IMR-90 (cell line): ENCODE results near the gene STX4. TPM values are rescaled to one million over a fixed set of nuclear protein-coding genes. Genes with fewer than 3 reads are reported as not detected.

Experiments used
- ATAC-seq: fragments of 200-7000 bp; cut with Tn5 transposase; 2 replicates; pipeline ENCODE4 v1.9.1; 2020; ENCODE audit warnings: low read depth, mild to moderate bottlenecking, moderate library complexity
- BruUV-seq: library from RNA; stranded (reverse); fragments of 400-500 nt; replicated peaks from 2 replicates; lab custom pipeline; 2021; lab: Mats Ljungman, UMichigan
- CTCF ChIA-PET: fragments of 300-600 bp; formaldehyde crosslinking; extraction: SDS; loops from one replicate; lab custom pipeline; 2021; ENCODE audit warnings: antibody characterized with exemption; lab: Yijun Ruan, JAX
- POLR2A ChIA-PET: fragments of 300-600 bp; sonication (Branson Sonifier 250); formaldehyde crosslinking; loops from one replicate; lab custom pipeline; 2022; ENCODE audit warnings: antibody characterized with exemption; ENCODE audit not compliant: unreplicated experiment; lab: Charles Lee
- DNase-seq: peaks from one replicate; pipeline ENCODE4 v3.0.0; 2013
- H2AFZ ChIP-seq: replicated peaks from 2 replicates; pipeline ENCODE3; 2013; ENCODE audit warnings: low read length, mild to moderate bottlenecking; ENCODE audit not compliant: poor library complexity
- H2AK5ac ChIP-seq: 2 replicates; pipeline ENCODE4 v1.6.1; 2013; ENCODE audit warnings: low read depth, low read length, inconsistent platforms
- H2AK9ac ChIP-seq: replicated peaks from 2 replicates; pipeline ENCODE3; 2013; ENCODE audit warnings: mild to moderate bottlenecking, low read depth, low read length, moderate library complexity; ENCODE audit not compliant: poor library complexity
- H2BK120ac ChIP-seq: 2 replicates; pipeline ENCODE4 v1.6.1; 2013; ENCODE audit warnings: low read depth, low read length, inconsistent platforms
- H2BK15ac ChIP-seq: 3 replicates; pipeline ENCODE4 v1.6.1; 2013; ENCODE audit warnings: low read depth, low read length, inconsistent platforms
- H2BK20ac ChIP-seq: 2 replicates; pipeline ENCODE4 v1.6.1; 2013; ENCODE audit warnings: low read depth, mild to moderate bottlenecking, inconsistent platforms, low read length, moderate library complexity
- H2BK5ac ChIP-seq: 2 replicates; pipeline ENCODE4 v1.6.1; 2013; ENCODE audit warnings: mild to moderate bottlenecking, low read depth, low read length, inconsistent platforms; ENCODE audit not compliant: poor library complexity, severe bottlenecking
- H3K14ac ChIP-seq: replicated peaks from 2 replicates; pipeline ENCODE4 v1.6.1; 2013; ENCODE audit warnings: low read depth, low read length, inconsistent platforms
- H3K18ac ChIP-seq: 2 replicates; pipeline ENCODE4 v1.6.1; 2013; ENCODE audit warnings: low read depth, low read length, control low read depth
- H3K23ac ChIP-seq: 2 replicates; pipeline ENCODE4 v1.6.1; 2013; ENCODE audit warnings: low read depth, low read length, inconsistent platforms
- H3K27ac ChIP-seq: 2 replicates; pipeline ENCODE4 v1.5.1; 2013; ENCODE audit warnings: mild to moderate bottlenecking, control low read depth, low read length; ENCODE audit not compliant: insufficient read depth
- H3K27me3 ChIP-seq: 2 replicates; pipeline ENCODE4 v1.6.1; 2013; ENCODE audit warnings: low read length; ENCODE audit not compliant: control insufficient read depth, insufficient read depth
- H3K36me3 ChIP-seq: 2 replicates; pipeline ENCODE4 v1.6.1; 2013; ENCODE audit warnings: low read length, mixed read lengths; ENCODE audit not compliant: control insufficient read depth, insufficient read depth
- H3K4ac ChIP-seq: 2 replicates; pipeline ENCODE4 v1.6.1; 2013; ENCODE audit warnings: low read depth, low read length, inconsistent platforms
- H3K4me1 ChIP-seq: 2 replicates; pipeline ENCODE4 v1.6.1; 2013; ENCODE audit warnings: low read length, mixed read lengths; ENCODE audit not compliant: control insufficient read depth, insufficient read depth
- H3K4me2 ChIP-seq: 2 replicates; pipeline ENCODE4 v1.6.1; 2013; ENCODE audit warnings: low read depth, mild to moderate bottlenecking, control low read depth, low read length, moderate library complexity
- H3K4me3 ChIP-seq: 2 replicates; pipeline ENCODE4 v1.5.1; 2013; ENCODE audit warnings: low read depth, mild to moderate bottlenecking, control low read depth, low read length, moderate library complexity; ENCODE audit not compliant: insufficient read depth
- H3K56ac ChIP-seq: 2 replicates; pipeline ENCODE4 v1.6.1; 2013; ENCODE audit warnings: low read length, inconsistent platforms; ENCODE audit not compliant: insufficient read depth; ENCODE audit errors: extremely low read depth
- H3K79me1 ChIP-seq, 2 experiments: 2 replicates each; pipeline ENCODE4 v1.6.1; 2013; ENCODE audit warnings: low read length in 2 of 2, inconsistent platforms in 1 of 2, low read depth in 1 of 2
- H3K9ac ChIP-seq: 2 replicates; pipeline ENCODE4 v1.6.1; 2013; ENCODE audit warnings: low read depth, low read length, control low read depth
- H3K9me1 ChIP-seq: 2 replicates; pipeline ENCODE4 v1.6.1; 2013; ENCODE audit warnings: low read length, inconsistent platforms; ENCODE audit not compliant: insufficient read depth
- H3K9me3 ChIP-seq: 2 replicates; pipeline ENCODE4 v1.6.1; 2013; ENCODE audit warnings: low read length; ENCODE audit not compliant: control insufficient read depth, insufficient read depth
- H4K20me1 ChIP-seq: 2 replicates; pipeline ENCODE4 v1.6.1; 2013; ENCODE audit warnings: low read length, inconsistent platforms; ENCODE audit not compliant: insufficient read depth
- H4K5ac ChIP-seq: 2 replicates; pipeline ENCODE4 v1.6.1; 2013; ENCODE audit warnings: mild to moderate bottlenecking, low read depth, low read length, control low read depth
- H4K8ac ChIP-seq, 2 experiments: 2 replicates each; pipeline ENCODE4 v1.6.1; 2013; ENCODE audit warnings: low read depth in 2 of 2, low read length in 2 of 2, control low read depth in 1 of 2, inconsistent platforms in 1 of 2
- H4K91ac ChIP-seq: 2 replicates; pipeline ENCODE4 v1.6.1; 2013; ENCODE audit warnings: low read depth, low read length, inconsistent platforms; ENCODE audit not compliant: insufficient read depth
- MAZ ChIP-seq: IDR thresholded peaks from 2 replicates; pipeline ENCODE4 v1.6.1; 2012; ENCODE audit warnings: low read depth, mild to moderate bottlenecking, low read length, improper control_type of control experiment, moderate library complexity, borderline replicate concordance
- MXI1 ChIP-seq: IDR thresholded peaks from 2 replicates; pipeline ENCODE4 v1.6.1; 2012; ENCODE audit warnings: low read depth, mild to moderate bottlenecking, low read length, moderate library complexity, borderline replicate concordance
- NFE2L2 ChIP-seq: fragments of 150-350 bp; IDR thresholded peaks from 2 replicates; pipeline ENCODE4 v1.6.1; 2016; ENCODE audit warnings: low read depth, mild to moderate bottlenecking, low read length
- SMC3 ChIP-seq: fragments of 150-350 bp; IDR thresholded peaks from 2 replicates; pipeline ENCODE4 v1.6.1; 2016; ENCODE audit warnings: low read depth, mild to moderate bottlenecking, antibody characterized with exemption, low read length, moderate library complexity
- WGBS, 2 experiments: methylation state at CpG; one replicate each; pipeline versions ENCODE4 v1.1.5 to v1.1.7; 2013; ENCODE audit warnings: missing lambda C conversion rate in 2 of 2; ENCODE audit not compliant: insufficient read length in 1 of 2; ENCODE audit errors: extremely low coverage in 2 of 2; 5-methylcytosine and 5-hydroxymethylcytosine counted together
- dilution Hi-C: fragments of 300-500 bp; cut with HindIII; formaldehyde crosslinking; loops from one replicate; pipeline ENCODE4 v1.14.3; 2018; ENCODE audit warnings: low sequenced_read_pairs; ENCODE audit not compliant: unreplicated experiment
- in situ Hi-C: fragments of 300-500 bp; cut with MboI; formaldehyde crosslinking; loops from 3 replicates; pipeline ENCODE4 v1.14.3; 2019; ENCODE audit warnings: low sequenced_read_pairs, inconsistent platforms, mixed read lengths
- intact Hi-C: fragments of 100-400 bp; cut with micrococcal nuclease; formaldehyde crosslinking; loops from 2 replicates; pipeline ENCODE4 v1.10.0; 2022
- polyA plus RNA-seq, 3 experiments: library from polyadenylated mRNA; depleted of rRNA; stranded (reverse); fragments of >200 nt; gene quantifications; 2 replicates each; pipeline ENCODE4 v1.2.3, GENCODE V29; 2012; ENCODE audit warnings: low replicate concordance in 1 of 3
- total RNA-seq: library from RNA; depleted of rRNA; stranded (reverse); fragments of >200 nt; gene quantifications from 2 replicates; pipeline ENCODE4 v1.2.3, GENCODE V29; 2012

The STX4 gene
- total and polyA plus RNA-seq, 2 of the 4 experiments (the other 2 are of a cell fraction) = 23.5 to 67.9 TPM

GRCh38 chr16:31080756-31081419 lies 47.5 kb downstream of the STX4 start:
- H2AK9ac ChIP-seq = no peak overlapping the region
- H4K91ac ChIP-seq = no peak overlapping the region
- no TSS peak for BruUV-seq
- no peak overlapping the region for H3K14ac ChIP-seq
- H3K79me1 ChIP-seq = peaks cover 14 to 62% of the 10 kb centered on the region in 2 experiments
- no peak for ATAC-seq
- in situ Hi-C loops = loop anchor here (10.0 kb wide), 1 partner anchor 96 kb away; the partner anchor contains the start of gene HSD3B7
- no peak overlapping the region for H4K5ac ChIP-seq
- ChIA-PET POLR2A (interaction anchor here (0.6 kb wide), 1 partner anchor 274 kb away, joined by 9 read pairs; no protein-coding TSS in a partner anchor), CTCF (no interaction called here)
- H2BK120ac ChIP-seq = no peak overlapping the region
- H3K9me1 ChIP-seq = peaks cover 3% of the 10 kb centered on the region; the same call in 1 of the 2 replicates
- dilution Hi-C loops = no loop called here
- no peak for DNase-seq
- no peak overlapping the region for H3K4ac ChIP-seq
- H3K9ac ChIP-seq = no peak overlapping the region
- H3K36me3 ChIP-seq = peaks cover 84% of the 10 kb centered on the region
- intact Hi-C loops = no loop called here
- no peak overlapping the region for H2BK15ac ChIP-seq
- no peaks in the 10 kb centered on the region for H3K9me3 ChIP-seq
- no peak overlapping the region for H3K27ac ChIP-seq
- H3K18ac ChIP-seq = no peak overlapping the region
- H4K20me1 ChIP-seq = peaks cover 21% of the 10 kb centered on the region
- H3K23ac ChIP-seq = no peak overlapping the region
- H2AK5ac ChIP-seq = no peak overlapping the region
- H3K4me3 ChIP-seq = no peak overlapping the region
- H4K8ac ChIP-seq = no peak overlapping the region
- no peak overlapping the region for H2BK5ac ChIP-seq
- H2BK20ac ChIP-seq = no peak overlapping the region
- 89% methylated on average over 3 of the region's 13 CpGs; no CpG with 5 or more reads in 1 of the 2 experiments for WGBS, 2 experiments
- H3K56ac ChIP-seq = no peak overlapping the region
- no peak overlapping the region for H3K4me2 ChIP-seq
- no peak overlapping the region for H2AFZ ChIP-seq
- H3K4me1 ChIP-seq = no peaks in the 10 kb centered on the region
- TF ChIP-seq NFE2L2 (no peak), MXI1 (no peak), SMC3 (no peak), MAZ (no peak)
- H3K27me3 ChIP-seq = no peaks in the 10 kb centered on the region
